Epithelial cell of proximal tubule (primary cell): ENCODE data around the gene ECM1. TPM values are rescaled to one million over a fixed set of nuclear protein-coding genes. Genes with fewer than 3 reads are reported as not detected.

ENCODE experiments used
- DNase-seq: peaks from one replicate; pipeline ENCODE4 v3.0.0-alpha.2; 2011; ENCODE audit warnings: low read depth
- H3K4me3 ChIP-seq: 2 replicates; pipeline ENCODE4 v1.5.1; 2011; ENCODE audit warnings: low read depth, mild to moderate bottlenecking, low read length
- CTCF ChIP-seq: conservative IDR thresholded peaks from 2 replicates; pipeline ENCODE4 v1.5.1; 2012; ENCODE audit warnings: low read depth, mild to moderate bottlenecking, low read length
- total RNA-seq: library from RNA; depleted of rRNA; stranded (reverse); fragments of >200 nt; gene quantifications from 2 replicates; pipeline ENCODE4 v1.2.3, GENCODE V29; 2015

ECM1 gene
- total RNA-seq, 1 donor from 2014 or later = 13.1 TPM

GRCh38 chr1:150516050-150516591 lies 8.2 kb downstream of the ECM1 start:
- peak; percentile 3 for TF ChIP-seq CTCF
- H3K4me3 ChIP-seq = peak overlapping the region; percentile 72
- no peak for DNase-seq

DNA sequence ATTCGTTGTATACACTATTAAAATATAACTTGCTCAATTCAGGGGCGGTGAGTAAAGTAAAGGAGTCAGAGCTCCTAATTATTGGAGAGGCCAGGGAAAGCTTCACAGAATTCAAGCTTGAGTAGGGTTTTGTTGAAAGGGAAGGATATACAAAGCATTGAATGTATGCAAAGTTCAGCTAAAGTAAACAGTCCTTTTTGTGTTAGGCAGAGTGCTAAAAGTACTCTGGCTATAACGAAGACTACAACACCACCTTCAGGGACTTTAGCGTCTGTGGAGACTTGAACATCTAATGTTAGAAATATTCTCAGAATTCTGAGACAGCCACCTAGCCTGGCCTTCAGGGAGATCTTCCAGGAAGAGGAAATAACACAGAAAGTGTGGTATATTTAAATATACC lies 8.7 kb downstream of the ECM1 start:
- peak overlapping the region; percentile 72 for H3K4me3 ChIP-seq
- DNase-seq = no peak
- TF ChIP-seq CTCF = no peak

- no peak for DNase-seq
- H3K4me3 ChIP-seq = no peak overlapping the region
- no peak for TF ChIP-seq CTCF
Measured at GRCh38 chr1:150521196-150521968, 13.5 kb downstream of the ECM1 start.

- no peak for TF ChIP-seq CTCF
Measured at GRCh38 chr1:150525348-150525747, 17.4 kb downstream of the ECM1 start.

DNA sequence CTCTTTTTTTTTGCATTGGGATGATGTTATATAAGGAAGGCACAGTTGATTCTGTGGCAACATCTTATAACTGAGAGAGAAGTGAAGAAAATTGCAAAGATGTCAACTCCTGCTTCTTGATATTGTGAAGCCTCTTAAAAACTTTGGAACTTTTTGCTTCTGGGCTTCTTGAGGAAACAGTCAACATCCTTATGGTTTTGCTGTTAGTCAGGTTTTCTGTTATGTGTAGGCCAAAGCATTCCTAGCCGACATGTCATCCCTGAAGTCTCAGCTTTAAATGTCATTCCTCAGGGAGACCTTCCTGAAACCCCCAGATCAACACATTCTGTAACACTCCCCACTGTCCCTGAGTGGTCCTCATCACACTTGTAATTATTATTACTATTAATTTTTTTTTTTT lies 20.3 kb downstream of the ECM1 start:
- H3K4me3 ChIP-seq = no peak overlapping the region
- TF ChIP-seq CTCF = no peak
- DNase-seq = no peak

More at GRCh38 chr1:150525348-150525747, 17.4 kb downstream of the ECM1 start:
- DNase-seq = no peak
- H3K4me3 ChIP-seq = no peak overlapping the region

- no peak for DNase-seq
- no peak overlapping the region for H3K4me3 ChIP-seq
- no peak for TF ChIP-seq CTCF
Measured at GRCh38 chr1:150529017-150529416, 21.1 kb downstream of the ECM1 start.
